GM19023 (cell line): Measurements from ENCODE around the gene DLG1.

ENCODE experiments used
- ATAC-seq: cut with Tn5 transposase; IDR thresholded peaks from one replicate; pipeline ENCODE4 v1.9.1; 2021; ENCODE audit warnings: mild to moderate bottlenecking, moderate library complexity; ENCODE audit not compliant: unreplicated experiment

Gene DLG1

GRCh38 chr3:197298341-197298944 lies at the start of gene DLG1:
DLG1 (minus strand) TSS chr3:197298612; CDS start chr3:197297204, 1,408 bp downstream.
- peak; percentile 57 for ATAC-seq

GRCh38 chr3:197348014-197348413 lies 49.6 kb upstream of the DLG1 start:
- no peak for ATAC-seq

- ATAC-seq = no peak
These were observed 47.0 kb upstream of the DLG1 start for GRCh38 chr3:197345390-197345789.

GRCh38 chr3:197344582-197345318 lies 46.3 kb upstream of the DLG1 start:
- no peak for ATAC-seq

- no peak for ATAC-seq
These were observed 45.4 kb upstream of the DLG1 start for GRCh38 chr3:197343656-197344408.

- no peak for ATAC-seq
These were observed 44.7 kb upstream of the DLG1 start for GRCh38 chr3:197343111-197343510.

- no peak for ATAC-seq
These were observed 42.1 kb upstream of the DLG1 start for GRCh38 chr3:197340521-197340871.

GRCh38 chr3:197339841-197340520 lies 41.6 kb upstream of the DLG1 start:
- no peak for ATAC-seq

- no peak for ATAC-seq
These were observed 40.2 kb upstream of the DLG1 start for GRCh38 chr3:197338586-197338985.

- ATAC-seq = no peak
These were observed 39.2 kb upstream of the DLG1 start for GRCh38 chr3:197337656-197338055.

GRCh38 chr3:197337214-197337613 lies 38.8 kb upstream of the DLG1 start:
- ATAC-seq = no peak

- no peak for ATAC-seq
These were observed 37.9 kb upstream of the DLG1 start for GRCh38 chr3:197336348-197336747.

- ATAC-seq = no peak
These were observed 37.2 kb upstream of the DLG1 start for GRCh38 chr3:197335428-197336132.

- no peak for ATAC-seq
These were observed 35.7 kb upstream of the DLG1 start for GRCh38 chr3:197333901-197334639.

GRCh38 chr3:197331131-197331530 lies 32.7 kb upstream of the DLG1 start:
- no peak for ATAC-seq

GRCh38 chr3:197329382-197329781 lies 31.0 kb upstream of the DLG1 start:
- ATAC-seq = no peak

GRCh38 chr3:197328198-197328597 lies 29.8 kb upstream of the DLG1 start:
- no peak for ATAC-seq

GRCh38 chr3:197327701-197328100 lies 29.3 kb upstream of the DLG1 start:
- no peak for ATAC-seq

GRCh38 chr3:197325773-197326172 lies 27.4 kb upstream of the DLG1 start:
- ATAC-seq = no peak

- ATAC-seq = no peak
These were observed 23.7 kb upstream of the DLG1 start for GRCh38 chr3:197322149-197322548.
